Activated naive CD8-positive, alpha-beta T cell treated with anti-CD3 and anti-CD28 coated beads, Interleukin-2, amount 50 U/mL, for 24 hours (primary cell): Measurements from ENCODE around the gene MOB3C.
A peak's percentile ranks its signal among the peaks of the same experiment; 100 is the strongest.

Experiments used
- ATAC-seq: fragments of 150-1000 bp; cut with Tn5 transposase; one replicate; pipeline ENCODE4 v1.10.0; 2021
- DNase-seq: peaks from one replicate; pipeline ENCODE4 v3.0.0; 2021
- H3K27ac Mint-ChIP-seq: one replicate; pipeline ENCODE4 v1.8.0; 2021; ENCODE audit warnings: mild to moderate bottlenecking, mixed read lengths
- H3K27me3 Mint-ChIP-seq: one replicate; pipeline ENCODE4 v1.8.0; 2021; ENCODE audit warnings: mixed read lengths
- H3K36me3 Mint-ChIP-seq: one replicate; pipeline ENCODE4 v1.8.0; 2021; ENCODE audit warnings: low read depth, mixed read lengths
- H3K4me1 Mint-ChIP-seq: one replicate; pipeline ENCODE4 v1.8.0; 2021; ENCODE audit warnings: mixed read lengths
- H3K4me3 Mint-ChIP-seq: one replicate; pipeline ENCODE4 v1.8.0; 2021; ENCODE audit warnings: mild to moderate bottlenecking, moderate library complexity, mixed read lengths
- H3K9me3 Mint-ChIP-seq: one replicate; pipeline ENCODE4 v1.8.0; 2021; ENCODE audit warnings: mixed read lengths

MOB3C gene

GRCh38 chr1:46581681-46582455 is 34.7 kb downstream of the MOB3C start:
- H3K27ac Mint-ChIP-seq = peak overlapping the region; percentile 76
- no peaks in the 10 kb centered on the region for H3K27me3 Mint-ChIP-seq
- DNase-seq = peak; percentile 10
- H3K4me1 Mint-ChIP-seq = peaks cover 29% of the 10 kb centered on the region
- H3K4me3 Mint-ChIP-seq = peak overlapping the region; percentile 9
- peaks cover 36% of the 10 kb centered on the region for H3K36me3 Mint-ChIP-seq
- peak; percentile 97 for ATAC-seq
- H3K9me3 Mint-ChIP-seq = no peaks in the 10 kb centered on the region

GRCh38 chr1:46580140-46580903 is 36.3 kb downstream of the MOB3C start:
- H3K27ac Mint-ChIP-seq = peak overlapping the region; percentile 53
- peaks cover 33% of the 10 kb centered on the region for H3K36me3 Mint-ChIP-seq

GRCh38 chr1:46577671-46578070 is 38.9 kb downstream of the MOB3C start:
- peaks cover 24% of the 10 kb centered on the region for H3K4me1 Mint-ChIP-seq
- no peak for ATAC-seq
- H3K36me3 Mint-ChIP-seq = peaks cover 25% of the 10 kb centered on the region
- H3K27ac Mint-ChIP-seq = no peak overlapping the region
- H3K27me3 Mint-ChIP-seq = no peaks in the 10 kb centered on the region
- no peak overlapping the region for H3K4me3 Mint-ChIP-seq
- DNase-seq = no peak
- no peaks in the 10 kb centered on the region for H3K9me3 Mint-ChIP-seq

More at GRCh38 chr1:46580140-46580903, 36.3 kb downstream of the MOB3C start:
- Mint-ChIP-seq H3K4me1 (peaks cover 29% of the 10 kb centered on the region), H3K4me3 (no peak overlapping the region), H3K9me3 (no peaks in the 10 kb centered on the region), H3K27me3 (no peaks in the 10 kb centered on the region)
- no peak for DNase-seq
- ATAC-seq = no peak

GRCh38 chr1:46576596-46576995 is 40.0 kb downstream of the MOB3C start:
- no peaks in the 10 kb centered on the region for H3K9me3 Mint-ChIP-seq

GRCh38 chr1:46575778-46576177 is 40.8 kb downstream of the MOB3C start:
- Mint-ChIP-seq H3K4me1 (peaks cover 5% of the 10 kb centered on the region), H3K27me3 (no peaks in the 10 kb centered on the region), H3K36me3 (peaks cover 18% of the 10 kb centered on the region), H3K27ac (no peak overlapping the region), H3K4me3 (no peak overlapping the region), H3K9me3 (no peaks in the 10 kb centered on the region)
- no peak for DNase-seq
- ATAC-seq = no peak

More at GRCh38 chr1:46576596-46576995, 40.0 kb downstream of the MOB3C start:
- H3K4me3 Mint-ChIP-seq = no peak overlapping the region
- H3K27me3 Mint-ChIP-seq = no peaks in the 10 kb centered on the region
- no peak overlapping the region for H3K27ac Mint-ChIP-seq
- H3K36me3 Mint-ChIP-seq = peaks cover 21% of the 10 kb centered on the region
- DNase-seq = no peak
- ATAC-seq = no peak
- peaks cover 14% of the 10 kb centered on the region for H3K4me1 Mint-ChIP-seq

- peaks cover under 1% of the 10 kb centered on the region for H3K4me1 Mint-ChIP-seq
- DNase-seq (no peak), ATAC-seq (no peak)
- peaks cover 13% of the 10 kb centered on the region for H3K36me3 Mint-ChIP-seq
- H3K27ac Mint-ChIP-seq = no peak overlapping the region
- H3K27me3 Mint-ChIP-seq = no peaks in the 10 kb centered on the region
- H3K9me3 Mint-ChIP-seq = no peaks in the 10 kb centered on the region
- no peak overlapping the region for H3K4me3 Mint-ChIP-seq
Observed at GRCh38 chr1:46575300-46575699, 41.3 kb downstream of the MOB3C start.

- H3K27me3 Mint-ChIP-seq = no peaks in the 10 kb centered on the region
- no peak overlapping the region for H3K4me3 Mint-ChIP-seq
- no peak for DNase-seq
- no peaks in the 10 kb centered on the region for H3K9me3 Mint-ChIP-seq
- peaks cover 9% of the 10 kb centered on the region for H3K36me3 Mint-ChIP-seq
- no peak for ATAC-seq
- no peak overlapping the region for H3K27ac Mint-ChIP-seq
- H3K4me1 Mint-ChIP-seq = no peaks in the 10 kb centered on the region
Observed at GRCh38 chr1:46571691-46572225, 44.9 kb downstream of the MOB3C start.

GRCh38 chr1:46569884-46570725 is 46.5 kb downstream of the MOB3C start:
- no peak overlapping the region for H3K4me3 Mint-ChIP-seq

GRCh38 chr1:46569116-46569515 is 47.5 kb downstream of the MOB3C start:
- Mint-ChIP-seq H3K4me1 (no peaks in the 10 kb centered on the region), H3K4me3 (no peak overlapping the region), H3K27me3 (no peaks in the 10 kb centered on the region), H3K27ac (no peak overlapping the region), H3K36me3 (peaks cover 17% of the 10 kb centered on the region), H3K9me3 (no peaks in the 10 kb centered on the region)
- ATAC-seq = no peak
- no peak for DNase-seq

More at GRCh38 chr1:46569884-46570725, 46.5 kb downstream of the MOB3C start:
- ATAC-seq = no peak
- Mint-ChIP-seq H3K36me3 (peaks cover 17% of the 10 kb centered on the region), H3K27ac (no peak overlapping the region), H3K27me3 (no peaks in the 10 kb centered on the region), H3K4me1 (no peaks in the 10 kb centered on the region), H3K9me3 (no peaks in the 10 kb centered on the region)
- DNase-seq = no peak

- ATAC-seq = no peak
- H3K4me1 Mint-ChIP-seq = no peaks in the 10 kb centered on the region
- no peak overlapping the region for H3K27ac Mint-ChIP-seq
- H3K4me3 Mint-ChIP-seq = no peak overlapping the region
- peaks cover 17% of the 10 kb centered on the region for H3K36me3 Mint-ChIP-seq
- H3K9me3 Mint-ChIP-seq = no peaks in the 10 kb centered on the region
- H3K27me3 Mint-ChIP-seq = no peaks in the 10 kb centered on the region
- no peak for DNase-seq
Observed at GRCh38 chr1:46568461-46568891, 48.1 kb downstream of the MOB3C start.

GRCh38 chr1:46563341-46563740 is 53.3 kb downstream of the MOB3C start:
- no peaks in the 10 kb centered on the region for H3K27me3 Mint-ChIP-seq
- no peaks in the 10 kb centered on the region for H3K9me3 Mint-ChIP-seq
- peaks cover 23% of the 10 kb centered on the region for H3K36me3 Mint-ChIP-seq
- DNase-seq (no peak), ATAC-seq (no peak)
- no peak overlapping the region for H3K4me3 Mint-ChIP-seq
- no peaks in the 10 kb centered on the region for H3K4me1 Mint-ChIP-seq
- no peak overlapping the region for H3K27ac Mint-ChIP-seq

- no peak overlapping the region for H3K27ac Mint-ChIP-seq
- H3K4me3 Mint-ChIP-seq = no peak overlapping the region
- DNase-seq = no peak
- H3K36me3 Mint-ChIP-seq = peaks cover 18% of the 10 kb centered on the region
- H3K4me1 Mint-ChIP-seq = no peaks in the 10 kb centered on the region
- ATAC-seq = no peak
- no peaks in the 10 kb centered on the region for H3K27me3 Mint-ChIP-seq
- H3K9me3 Mint-ChIP-seq = no peaks in the 10 kb centered on the region
Observed at GRCh38 chr1:46562498-46562897, 54.1 kb downstream of the MOB3C start.

GRCh38 chr1:46558966-46559365 is 57.6 kb downstream of the MOB3C start:
- H3K4me3 Mint-ChIP-seq = no peak overlapping the region
- no peak for DNase-seq
- H3K27ac Mint-ChIP-seq = no peak overlapping the region
- peaks cover 6% of the 10 kb centered on the region for H3K36me3 Mint-ChIP-seq
- H3K27me3 Mint-ChIP-seq = no peaks in the 10 kb centered on the region
- no peak for ATAC-seq
- no peaks in the 10 kb centered on the region for H3K4me1 Mint-ChIP-seq
- no peaks in the 10 kb centered on the region for H3K9me3 Mint-ChIP-seq
